Liver (tissue), 9 donors: ENCODE data around the gene UBE2L5. TPM values are rescaled to one million over a fixed set of nuclear protein-coding genes. Genes with fewer than 3 reads are reported as not detected.

Experiments used
- DNase-seq: peaks from one replicate; pipeline ENCODE4 v3.0.0-alpha.2; 2017; ENCODE audit warnings: low spot score
- H3K27ac ChIP-seq, 2 donors: one replicate each; pipeline ENCODE4 v1.7.0; 2013; ENCODE audit warnings: inconsistent platforms in 2 of 2, low read length in 2 of 2, control low read depth in 1 of 2, low read depth in 1 of 2, mild to moderate bottlenecking in 1 of 2
- H3K27me3 ChIP-seq, 4 donors: one replicate each; pipeline versions ENCODE4 v1.6.1 to v1.7.0; 2013; ENCODE audit warnings: low read length in 3 of 4, inconsistent platforms in 1 of 4, mild to moderate bottlenecking in 1 of 4, moderate library complexity in 1 of 4; ENCODE audit not compliant: control insufficient read depth in 4 of 4, insufficient read depth in 4 of 4
- H3K36me3 ChIP-seq, 4 donors: one replicate each; pipeline versions ENCODE4 v1.6.1 to v1.7.0; 2013; ENCODE audit warnings: low read length in 3 of 4, mild to moderate bottlenecking in 3 of 4, low read depth in 1 of 4, moderate library complexity in 1 of 4; ENCODE audit not compliant: control insufficient read depth in 4 of 4, insufficient read depth in 3 of 4
- H3K4me1 ChIP-seq, 4 donors: one replicate each; pipeline versions ENCODE4 v1.6.1 to v1.7.0; 2013; ENCODE audit warnings: low read length in 3 of 4, mild to moderate bottlenecking in 3 of 4, moderate library complexity in 1 of 4; ENCODE audit not compliant: control insufficient read depth in 4 of 4, insufficient read depth in 4 of 4
- H3K4me3 ChIP-seq, 3 donors: one replicate each; pipeline versions ENCODE4 v1.6.1 to v1.7.0; 2013; ENCODE audit warnings: low read length in 3 of 3, control low read depth in 1 of 3, low read depth in 1 of 3, mild to moderate bottlenecking in 1 of 3
- H3K9ac ChIP-seq, 2 donors: one replicate each; pipeline ENCODE4 v1.7.0; 2013; ENCODE audit warnings: low read length in 2 of 2, mild to moderate bottlenecking in 2 of 2, moderate library complexity in 2 of 2, control low read depth in 1 of 2, low read depth in 1 of 2
- H3K9me3 ChIP-seq, 4 donors: one replicate each; pipeline versions ENCODE4 v1.6.1 to v1.7.0; 2013; ENCODE audit warnings: low read length in 3 of 4; ENCODE audit not compliant: control insufficient read depth in 4 of 4
- CTCF ChIP-seq: fragments of 150-350 bp; IDR thresholded peaks from 2 replicates; pipeline ENCODE4 v1.5.1; 2017; ENCODE audit warnings: improper control_type of control experiment, low read depth, low read length; ENCODE audit not compliant: missing input control
- EGR1 ChIP-seq, 2 donors: IDR thresholded peaks; 2 replicates each; pipeline ENCODE4 v1.6.1; 2016 to 2018; ENCODE audit warnings: antibody characterized with exemption in 2 of 2, low read depth in 2 of 2
- FOXA1 ChIP-seq: IDR thresholded peaks from 2 replicates; pipeline ENCODE4 v1.6.1; 2016; ENCODE audit warnings: antibody characterized with exemption
- FOXA2 ChIP-seq: IDR thresholded peaks from 2 replicates; pipeline ENCODE4 v1.6.1; 2016; ENCODE audit warnings: antibody characterized with exemption
- GABPA ChIP-seq, 2 donors: IDR thresholded peaks in 1 of 2; conservative IDR thresholded peaks in 1 of 2; 2 replicates each; pipeline ENCODE4 v1.6.1; 2016; ENCODE audit warnings: antibody characterized with exemption in 2 of 2, mild to moderate bottlenecking in 1 of 2, moderate library complexity in 1 of 2
- HNF4A ChIP-seq, 2 donors: conservative IDR thresholded peaks; 2 replicates each; pipeline ENCODE4 v1.6.1; 2016; ENCODE audit warnings: antibody characterized with exemption in 2 of 2, mild to moderate bottlenecking in 2 of 2
- JUND ChIP-seq, 2 donors: IDR thresholded peaks; 2 replicates each; pipeline ENCODE4 v1.6.1; 2016; ENCODE audit warnings: antibody characterized with exemption in 2 of 2
- MAX ChIP-seq: IDR thresholded peaks from 2 replicates; pipeline ENCODE4 v1.6.1; 2016; ENCODE audit warnings: antibody characterized with exemption
- NR2F2 ChIP-seq: IDR thresholded peaks from 2 replicates; pipeline ENCODE4 v1.6.1; 2016; ENCODE audit warnings: antibody characterized with exemption
- REST ChIP-seq: IDR thresholded peaks from 2 replicates; pipeline ENCODE4 v1.6.1; 2016; ENCODE audit warnings: antibody characterized with exemption, mild to moderate bottlenecking
- RXRA ChIP-seq, 2 donors: IDR thresholded peaks; 2 replicates each; pipeline ENCODE4 v1.6.1; 2017 to 2018; ENCODE audit warnings: antibody characterized with exemption in 2 of 2, mild to moderate bottlenecking in 1 of 2
- SP1 ChIP-seq: IDR thresholded peaks from 2 replicates; pipeline ENCODE4 v1.6.1; 2018; ENCODE audit warnings: antibody characterized with exemption, mild to moderate bottlenecking
- TAF1 ChIP-seq: conservative IDR thresholded peaks from 2 replicates; pipeline ENCODE4 v1.6.1; 2016; ENCODE audit warnings: antibody characterized with exemption, mild to moderate bottlenecking
- YY1 ChIP-seq: IDR thresholded peaks from 2 replicates; pipeline ENCODE4 v1.6.1; 2016; ENCODE audit warnings: antibody characterized with exemption, mild to moderate bottlenecking
- WGBS: extraction: QIAGEN DNeasy Blood & Tissue Kit; methylation state at CpG from one replicate; pipeline ENCODE4 v1.1.7; 2013; 5-methylcytosine and 5-hydroxymethylcytosine counted together
- polyA plus RNA-seq, 2 donors: library from polyadenylated mRNA; stranded (reverse) in 1 of 2; unstranded in 1 of 2; fragments of 200-250 nt in 1 of 2; fragments of >200 nt in 1 of 2; fragmentation: Nextera tagmentation in 1 of 2; extraction: Ambion mirVana in 1 of 2; gene quantifications; one replicate each; pipeline versions ENCODE4 v1.2.1 to v1.2.3, GENCODE V29; 2013 to 2015
- total RNA-seq, 2 donors: library from RNA; depleted of rRNA; stranded (reverse); fragments of >200 nt; gene quantifications; one replicate each; pipeline ENCODE4 v1.2.3, GENCODE V29; 2014
- TF ChIP-seq, protein P1 (sequence below): IDR thresholded peaks from 2 replicates; pipeline ENCODE4 v1.6.1; 2016; ENCODE audit warnings: antibody characterized with exemption
- donor health status: healthy.
- donor health status: healthy.
- donor health status: healthy.
- donor health status: healthy.
- donor health status: healthy.

Gene UBE2L5
- total and polyA plus RNA-seq, 4 donors, result 0.10 TPM; not detected in 3

DNA sequence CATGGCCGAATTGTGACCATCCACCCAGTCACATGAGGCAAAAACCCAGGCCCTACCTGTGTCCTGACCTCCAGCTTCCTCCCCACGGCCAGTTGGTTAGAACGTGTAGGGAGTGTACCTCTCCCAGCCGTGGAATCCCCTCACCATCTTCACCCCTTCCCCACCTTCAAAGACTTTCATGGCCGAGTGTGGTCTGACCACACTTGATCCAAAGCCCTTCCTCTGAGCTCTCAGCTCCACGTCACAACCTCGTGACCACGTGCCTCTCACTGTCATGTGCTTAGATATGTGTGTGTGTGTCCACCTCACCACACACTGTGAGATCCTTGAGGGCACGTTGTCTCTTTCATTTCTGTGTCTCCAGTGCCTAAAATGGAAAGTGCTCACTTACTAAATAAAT is 48.6 kb upstream of the UBE2L5 start:
- Histone ChIP-seq H3K27me3 (no peaks in the 10 kb centered on the region), H3K9ac (no peak overlapping the region), H3K36me3 (no peaks in the 10 kb centered on the region), H3K9me3 (no peaks in the 10 kb centered on the region), H3K4me1 (peaks cover 0 to 4% (median 0%) of the 10 kb centered on the region in 4 donors), H3K4me3 (no peak overlapping the region), H3K27ac (no peak overlapping the region)
- no peak for TF ChIP-seq HNF4A (conservative IDR thresholded peaks at IDR 0.05)
- TF ChIP-seq TAF1, result no peak
- no peak for TF ChIP-seq YY1
- no peak for TF ChIP-seq CTCF
- no peak for TF ChIP-seq RXRA (IDR thresholded peaks at IDR 0.05)
- no peak for TF ChIP-seq FOXA2
- TF ChIP-seq GABPA (IDR thresholded peaks at IDR 0.05 in 1 of 2, conservative IDR thresholded peaks at IDR 0.05 in 1 of 2), result no peak
- DNase-seq, result no peak
- 85% methylated on average over 9 of the region's 9 CpGs for WGBS

GRCh38 chr13:30375265-30375835 is 46.9 kb upstream of the UBE2L5 start:
- no peaks in the 10 kb centered on the region for H3K36me3 ChIP-seq
- WGBS, result 92% methylated on average over 14 of the region's 14 CpGs
- no peak overlapping the region for H3K9ac ChIP-seq
- no peaks in the 10 kb centered on the region for H3K27me3 ChIP-seq
- peaks cover 0 to 4% (median 0%) of the 10 kb centered on the region in 4 donors for H3K4me1 ChIP-seq
- H3K9me3 ChIP-seq, result no peaks in the 10 kb centered on the region
- TF ChIP-seq RXRA (IDR thresholded peaks at IDR 0.05), result no peak
- TF ChIP-seq JUND (IDR thresholded peaks at IDR 0.05), result no peak
- TF ChIP-seq TAF1, result no peak
- TF ChIP-seq EGR1 (IDR thresholded peaks at IDR 0.05; ENCODE audit: low read depth in 2 of 2), result no peak
- TF ChIP-seq NR2F2, result no peak
- TF ChIP-seq HNF4A (conservative IDR thresholded peaks at IDR 0.05), result no peak
- TF ChIP-seq, protein P1, sequence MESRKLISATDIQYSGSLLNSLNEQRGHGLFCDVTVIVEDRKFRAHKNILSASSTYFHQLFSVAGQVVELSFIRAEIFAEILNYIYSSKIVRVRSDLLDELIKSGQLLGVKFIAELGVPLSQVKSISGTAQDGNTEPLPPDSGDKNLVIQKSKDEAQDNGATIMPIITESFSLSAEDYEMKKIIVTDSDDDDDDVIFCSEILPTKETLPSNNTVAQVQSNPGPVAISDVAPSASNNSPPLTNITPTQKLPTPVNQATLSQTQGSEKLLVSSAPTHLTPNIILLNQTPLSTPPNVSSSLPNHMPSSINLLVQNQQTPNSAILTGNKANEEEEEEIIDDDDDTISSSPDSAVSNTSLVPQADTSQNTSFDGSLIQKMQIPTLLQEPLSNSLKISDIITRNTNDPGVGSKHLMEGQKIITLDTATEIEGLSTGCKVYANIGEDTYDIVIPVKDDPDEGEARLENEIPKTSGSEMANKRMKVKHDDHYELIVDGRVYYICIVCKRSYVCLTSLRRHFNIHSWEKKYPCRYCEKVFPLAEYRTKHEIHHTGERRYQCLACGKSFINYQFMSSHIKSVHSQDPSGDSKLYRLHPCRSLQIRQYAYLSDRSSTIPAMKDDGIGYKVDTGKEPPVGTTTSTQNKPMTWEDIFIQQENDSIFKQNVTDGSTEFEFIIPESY, result no peak
- no peak for TF ChIP-seq CTCF
- no peak for TF ChIP-seq FOXA1
- no peak for TF ChIP-seq SP1
- TF ChIP-seq MAX, result no peak
- no peak for TF ChIP-seq REST
- H3K4me3 ChIP-seq, result no peak overlapping the region
- no peak for DNase-seq
- no peak overlapping the region for H3K27ac ChIP-seq
